HTERT RPE-1 (cell line): ENCODE data around the gene SDSL.

ENCODE experiments used
- in situ Hi-C: fragments of 300-500 bp; cut with MboI; formaldehyde crosslinking; loops from 4 replicates; pipeline ENCODE4 v1.14.3; 2020; ENCODE audit warnings: low sequenced_read_pairs

The SDSL gene

GRCh38 chr12:113477842-113478215, 55.6 kb downstream of the SDSL start:
- in situ Hi-C loops = no loop called here

GRCh38 chr12:113478351-113479011, 56.3 kb downstream of the SDSL start:
- in situ Hi-C loops = no loop called here

GRCh38 chr12:113479216-113479589, 57.0 kb downstream of the SDSL start:
- in situ Hi-C loops = no loop called here

GRCh38 chr12:113479590-113480335, 57.6 kb downstream of the SDSL start:
- in situ Hi-C loops = no loop called here

- in situ Hi-C loops = no loop called here
These were observed 58.3 kb downstream of the SDSL start for GRCh38 chr12:113480336-113480971.

- in situ Hi-C loops = no loop called here
These were observed 60.2 kb downstream of the SDSL start for GRCh38 chr12:113482334-113482733.

- in situ Hi-C loops = no loop called here
These were observed 63.1 kb downstream of the SDSL start for GRCh38 chr12:113485330-113485729.

GRCh38 chr12:113486722-113487121, 64.5 kb downstream of the SDSL start:
- in situ Hi-C loops = no loop called here
